Testis (tissue), 3 donors: ENCODE measurements around the gene ZNF337. TPM values are rescaled to one million over a fixed set of nuclear protein-coding genes. Genes with fewer than 3 reads are reported as not detected.

Experiments used
- DNase-seq: peaks from one replicate; pipeline ENCODE4 v3.0.0-alpha.2; 2019
- H3K27ac ChIP-seq, 2 donors: fragments of 200-600 bp; sonication (generic); one replicate each; pipeline ENCODE4 v1.5.1; 2019
- H3K27me3 ChIP-seq: fragments of 200-600 bp; sonication (generic); one replicate; pipeline ENCODE4 v1.5.1; 2019
- H3K36me3 ChIP-seq: fragments of 200-600 bp; sonication (generic); one replicate; pipeline ENCODE4 v1.5.1; 2017; ENCODE audit warnings: low read depth; ENCODE audit errors: missing control alignments
- H3K4me1 ChIP-seq: fragments of 200-600 bp; sonication (generic); one replicate; pipeline ENCODE4 v1.5.1; 2019
- H3K4me3 ChIP-seq, 2 donors: fragments of 200-600 bp; sonication (generic); one replicate each; pipeline ENCODE4 v1.5.1; 2017 to 2019
- H3K9me3 ChIP-seq: fragments of 200-600 bp; sonication (generic); one replicate; pipeline ENCODE4 v1.5.1; 2017
- CTCF ChIP-seq, 3 experiments: fragments of 450-650 bp in 2 of 3; fragments of 200-600 bp in 1 of 3; sonication (generic) in 1 of 3; IDR thresholded peaks; one replicate each; pipeline ENCODE4 v1.5.1; 2016 to 2019; ENCODE audit warnings: antibody characterized with exemption in 3 of 3, mild to moderate bottlenecking in 2 of 3, moderate library complexity in 1 of 3
- POLR2A ChIP-seq: fragments of 450-650 bp; IDR thresholded peaks from one replicate; pipeline ENCODE4 v1.6.1; 2017; ENCODE audit warnings: antibody characterized with exemption, mild to moderate bottlenecking, moderate library complexity
- WGBS, 2 donors: methylation state at CpG; one replicate each; pipeline ENCODE4 v1.1.5; 2018; 5-methylcytosine and 5-hydroxymethylcytosine counted together
- intact Hi-C: fragments of 100-400 bp; cut with DNase I; formaldehyde crosslinking; loops from one replicate; pipeline ENCODE4 v1.15.1; 2023; ENCODE audit warnings: low total_unique reads
- polyA plus RNA-seq: library from polyadenylated mRNA; stranded (reverse); fragments of 350-450 nt; fragmentation: Illumina TruSeq; extraction: RNeasy Lipid Tissue Mini Kit (QIAGEN cat#74804); gene quantifications from one replicate; pipeline ENCODE4 v1.2.3, GENCODE V29; 2014; ENCODE audit warnings: low read depth, low replicate concordance; ENCODE audit not compliant: insufficient read depth
- total RNA-seq, 2 donors: library from RNA; depleted of rRNA; stranded (reverse); fragments of >200 nt; gene quantifications; one replicate each; pipeline ENCODE4 v1.2.3, GENCODE V29; 2016

ZNF337 gene
- total and polyA plus RNA-seq, 3 donors from 2014 or later = 11.3 to 21.4 (median 19.9) TPM

GRCh38 chr20:25741088-25741487 is 44.4 kb upstream of the ZNF337 start:
- intact Hi-C loops = no loop called here
- TF ChIP-seq CTCF (IDR thresholded peaks at IDR 0.05) = no peak
- no peak for TF ChIP-seq POLR2A
- no peak overlapping the region for H3K4me3 ChIP-seq
- H3K27me3 ChIP-seq = no peaks in the 10 kb centered on the region
- no peaks in the 10 kb centered on the region for H3K4me1 ChIP-seq
- no peak for DNase-seq
- no peaks in the 10 kb centered on the region for H3K9me3 ChIP-seq
- H3K27ac ChIP-seq = no peak overlapping the region
- no peaks in the 10 kb centered on the region for H3K36me3 ChIP-seq

- Histone ChIP-seq H3K4me3 (no peak overlapping the region), H3K4me1 (no peaks in the 10 kb centered on the region), H3K36me3 (no peaks in the 10 kb centered on the region), H3K27me3 (no peaks in the 10 kb centered on the region), H3K27ac (no peak overlapping the region), H3K9me3 (no peaks in the 10 kb centered on the region)
- intact Hi-C loops = no loop called here
- DNase-seq = no peak
- TF ChIP-seq CTCF (IDR thresholded peaks at IDR 0.05) (no peak), POLR2A (no peak)
- 91 to 96% methylated on average over 3 of the region's 3 CpGs for WGBS, 2 donors
Observed at GRCh38 chr20:25739615-25740320, 43.1 kb upstream of the ZNF337 start.

- no peak for DNase-seq
- WGBS, 2 donors = 94 to 97% methylated on average over 2 of the region's 2 CpGs
- TF ChIP-seq POLR2A = no peak
- TF ChIP-seq CTCF (IDR thresholded peaks at IDR 0.05) = no peak
- Histone ChIP-seq H3K4me3 (no peak overlapping the region), H3K27me3 (no peaks in the 10 kb centered on the region), H3K27ac (no peak overlapping the region), H3K36me3 (no peaks in the 10 kb centered on the region), H3K4me1 (no peaks in the 10 kb centered on the region), H3K9me3 (no peaks in the 10 kb centered on the region)
- intact Hi-C loops = no loop called here
Observed at GRCh38 chr20:25738198-25738597, 41.5 kb upstream of the ZNF337 start.

GRCh38 chr20:25733903-25734302 is 37.2 kb upstream of the ZNF337 start:
- Histone ChIP-seq H3K4me3 (no peak overlapping the region), H3K9me3 (no peaks in the 10 kb centered on the region), H3K4me1 (no peaks in the 10 kb centered on the region), H3K36me3 (no peaks in the 10 kb centered on the region), H3K27ac (no peak overlapping the region), H3K27me3 (no peaks in the 10 kb centered on the region)
- DNase-seq = no peak
- intact Hi-C loops = no loop called here
- TF ChIP-seq POLR2A = no peak
- no peak for TF ChIP-seq CTCF (IDR thresholded peaks at IDR 0.05)

- 69 to 73% methylated on average over 1 of the region's 1 CpG for WGBS, 2 donors
- no peaks in the 10 kb centered on the region for H3K9me3 ChIP-seq
- no peaks in the 10 kb centered on the region for H3K4me1 ChIP-seq
- DNase-seq = no peak
- no peak for TF ChIP-seq POLR2A
- no peak for TF ChIP-seq CTCF (IDR thresholded peaks at IDR 0.05)
- no peak overlapping the region for H3K4me3 ChIP-seq
- H3K36me3 ChIP-seq = no peaks in the 10 kb centered on the region
- no peaks in the 10 kb centered on the region for H3K27me3 ChIP-seq
- no peak overlapping the region for H3K27ac ChIP-seq
- intact Hi-C loops = no loop called here
Observed at GRCh38 chr20:25730862-25731261, 34.2 kb upstream of the ZNF337 start.
